WERI-Rb-1 (cell line): Measurements from ENCODE around the gene PSD.

Experiments
- DNase-seq: peaks from one replicate; pipeline ENCODE4 v3.0.0-alpha.2; 2020
- H3K27ac ChIP-seq: fragments of 250-450 bp; sonication (Bioruptor Pico); 2 replicates; pipeline ENCODE4 v1.5.1; 2020; ENCODE audit warnings: mild to moderate bottlenecking, moderate library complexity
- H3K27me3 ChIP-seq: fragments of 250-450 bp; sonication (Bioruptor Pico); 2 replicates; pipeline ENCODE4 v1.5.1; 2021; ENCODE audit warnings: mild to moderate bottlenecking, low read depth, moderate library complexity; ENCODE audit not compliant: insufficient read depth, severe bottlenecking
- H3K36me3 ChIP-seq: fragments of 250-450 bp; sonication (Bioruptor Pico); 2 replicates; pipeline ENCODE4 v1.5.1; 2020; ENCODE audit warnings: mild to moderate bottlenecking, moderate library complexity
- H3K4me3 ChIP-seq: 2 replicates; pipeline ENCODE4 v1.5.1; 2011; ENCODE audit warnings: low read depth, mild to moderate bottlenecking, control low read depth, low read length
- H3K9me3 ChIP-seq: fragments of 250-450 bp; sonication (Bioruptor Pico); 2 replicates; pipeline ENCODE4 v1.5.1; 2021; ENCODE audit warnings: mild to moderate bottlenecking, moderate library complexity; ENCODE audit not compliant: severe bottlenecking
- CTCF ChIP-seq: IDR thresholded peaks from 2 replicates; pipeline ENCODE4 v1.5.1; 2011; ENCODE audit warnings: low read depth, mild to moderate bottlenecking, control low read depth, inconsistent platforms, low read length

The PSD gene

GRCh38 chr10:102367441-102367840, 51.1 kb downstream of the PSD start:
- H3K4me3 ChIP-seq, result no peak overlapping the region
- H3K36me3 ChIP-seq, result peaks cover 91% of the 10 kb centered on the region
- H3K9me3 ChIP-seq, result peaks cover 7% of the 10 kb centered on the region
- no peak for TF ChIP-seq CTCF
- no peak for DNase-seq
- H3K27ac ChIP-seq, result no peak overlapping the region
- H3K27me3 ChIP-seq, result no peaks in the 10 kb centered on the region

DNA sequence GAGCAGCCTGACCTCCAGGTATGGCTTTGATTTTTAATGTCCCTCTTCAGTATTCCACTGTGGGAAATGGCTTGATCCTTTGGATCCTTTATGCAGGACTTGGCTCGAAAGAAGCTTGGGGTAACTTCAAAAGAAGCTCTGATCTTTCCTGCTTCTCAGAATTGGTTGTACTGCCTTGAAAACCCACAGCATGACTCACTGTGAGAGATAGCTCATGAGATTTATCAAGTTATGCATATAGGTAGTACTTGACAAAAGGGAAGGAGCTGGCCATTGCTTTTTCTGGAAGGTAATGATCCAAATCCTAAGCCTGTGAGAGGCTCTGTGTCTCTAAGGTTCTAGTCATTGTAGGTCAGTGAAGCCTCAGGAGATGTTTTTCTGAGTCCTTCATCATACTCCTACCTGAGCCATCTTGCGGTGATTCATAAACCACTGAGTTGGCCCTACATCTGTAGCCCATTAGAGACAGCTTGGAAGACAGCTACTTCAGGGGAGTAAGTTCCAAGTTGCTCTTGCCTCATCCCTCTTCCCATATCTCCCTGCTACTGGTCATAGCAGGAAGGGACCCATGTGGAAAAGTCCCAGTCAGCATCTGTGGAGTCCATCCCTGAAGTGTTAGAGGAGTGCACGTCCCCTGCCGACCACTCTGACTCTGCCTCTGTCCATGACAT, 59.7 kb downstream of the PSD start:
- Histone ChIP-seq H3K36me3 (peaks cover 84% of the 10 kb centered on the region), H3K4me3 (no peak overlapping the region), H3K9me3 (no peaks in the 10 kb centered on the region), H3K27me3 (no peaks in the 10 kb centered on the region), H3K27ac (no peak overlapping the region)
- TF ChIP-seq CTCF, result no peak
- no peak for DNase-seq

DNA sequence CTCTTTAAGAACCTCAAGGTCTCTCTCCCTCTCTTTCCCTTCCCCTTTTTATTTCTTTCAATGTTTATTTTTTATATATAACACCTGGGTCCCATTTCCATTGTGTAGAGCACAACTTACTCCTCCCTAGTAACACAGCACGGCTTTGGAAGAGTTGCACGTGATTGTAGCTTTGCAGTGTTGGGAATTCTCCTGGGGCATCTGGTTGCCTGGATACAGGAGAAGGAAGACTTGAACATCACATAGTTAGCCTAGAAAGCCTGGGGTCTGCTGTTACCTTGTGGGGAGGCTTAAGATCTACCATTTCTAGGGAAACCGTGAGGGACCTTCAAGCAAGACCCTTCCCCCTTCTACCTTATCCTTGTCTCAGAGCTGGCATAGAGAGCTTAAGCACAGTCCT, 64.1 kb downstream of the PSD start:
- H3K36me3 ChIP-seq, result peaks cover 75% of the 10 kb centered on the region
- no peak overlapping the region for H3K27ac ChIP-seq
- no peaks in the 10 kb centered on the region for H3K27me3 ChIP-seq

More for the DNA sequence above, 64.1 kb downstream of the PSD start:
- Histone ChIP-seq H3K9me3 (no peaks in the 10 kb centered on the region), H3K4me3 (no peak overlapping the region)
- no peak for TF ChIP-seq CTCF
- DNase-seq, result no peak
